Measurements from ENCODE around the gene MRAS. TPM values are rescaled to one million over a fixed set of nuclear protein-coding genes. Genes with fewer than 3 reads are reported as not detected.

Gene MRAS
- total RNA-seq, 2 donors from 2014 or later = 174 to 288 TPM

DNA sequence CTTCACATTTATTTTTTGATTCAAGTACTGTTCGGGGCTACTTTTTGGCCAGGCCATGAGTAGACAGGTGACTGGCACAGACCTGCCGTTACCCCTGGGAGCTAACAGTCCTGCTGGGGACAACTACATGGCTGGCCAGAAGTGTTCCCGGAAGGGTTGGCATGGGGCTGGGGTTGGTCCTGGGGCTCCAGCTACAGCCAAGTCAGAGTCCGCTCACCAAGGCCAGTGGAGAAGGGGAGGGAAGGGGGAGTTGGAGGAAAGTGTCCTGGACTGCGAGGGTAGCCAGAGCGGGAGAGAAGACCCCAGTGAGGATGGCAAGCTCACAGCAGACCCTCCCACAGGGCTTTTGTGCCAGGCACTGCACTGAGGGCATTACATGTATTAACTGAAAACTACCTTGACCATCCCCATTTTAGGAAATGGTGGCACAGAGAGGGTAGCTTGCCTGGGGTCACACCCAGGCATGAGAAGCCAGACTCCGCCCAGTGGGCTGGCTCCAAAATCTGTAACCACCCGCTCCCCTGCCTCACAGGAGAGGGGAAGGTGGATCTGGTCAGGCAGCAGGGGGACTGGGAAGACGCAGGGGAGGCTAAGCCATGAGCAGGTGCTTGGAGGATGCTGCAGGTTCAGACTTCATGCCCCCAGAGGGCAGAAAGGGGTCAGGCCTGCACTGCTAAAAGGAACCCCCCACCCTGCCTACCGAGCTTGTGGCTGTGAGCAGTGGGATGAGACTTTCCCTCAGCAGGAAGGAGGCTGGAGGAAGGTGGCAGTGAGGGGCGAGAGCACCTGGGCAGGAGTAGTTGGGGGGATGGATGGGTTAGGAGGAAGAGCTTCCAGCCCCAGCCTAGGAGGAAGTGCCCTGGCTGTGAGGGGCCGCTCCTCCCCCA is 47.7 kb downstream of the MRAS start:
- DNase-seq (ENCODE audit: low spot score) = no peak
- Histone ChIP-seq H3K4me1 (peaks cover 0 to 52% of the 10 kb centered on the region in 2 donors), H3K27ac (peak overlapping the region; percentile 55 to 72), H3K27me3 (no peaks in the 10 kb centered on the region), H3K36me3 (peaks cover 31% of the 10 kb centered on the region), H3K4me3 (no peak overlapping the region), H3K9me3 (no peaks in the 10 kb centered on the region)
- TF ChIP-seq CTCF (IDR thresholded peaks at IDR 0.05) = no peak

GRCh38 chr3:138396752-138397410 is 48.5 kb downstream of the MRAS start:
- no peaks in the 10 kb centered on the region for H3K9me3 ChIP-seq
- peak overlapping the region; percentile 55 to 72 for H3K27ac ChIP-seq
- H3K27me3 ChIP-seq = no peaks in the 10 kb centered on the region
- DNase-seq (ENCODE audit: low spot score) = no peak
- H3K4me1 ChIP-seq = peaks cover 0 to 46% of the 10 kb centered on the region in 2 donors
- no peak for TF ChIP-seq CTCF (IDR thresholded peaks at IDR 0.05)
- H3K36me3 ChIP-seq = peaks cover 39% of the 10 kb centered on the region
- H3K4me3 ChIP-seq = no peak overlapping the region

- H3K4me1 ChIP-seq = peaks cover 0 to 39% of the 10 kb centered on the region in 2 donors
- peak in 1 of 2 donors; percentile 38 for TF ChIP-seq CTCF (IDR thresholded peaks at IDR 0.05)
- peak overlapping the region in 1 of 2 donors; percentile 72 for H3K27ac ChIP-seq
These were observed 49.6 kb downstream of the MRAS start for GRCh38 chr3:138397983-138398382.

GRCh38 chr3:138398791-138399575 is 50.6 kb downstream of the MRAS start:
- Histone ChIP-seq H3K4me1 (peaks cover 0 to 39% of the 10 kb centered on the region in 2 donors), H3K4me3 (no peak overlapping the region), H3K27ac (peak overlapping the region; percentile 20 to 72), H3K36me3 (peaks cover 60% of the 10 kb centered on the region), H3K9me3 (no peaks in the 10 kb centered on the region), H3K27me3 (no peaks in the 10 kb centered on the region)
- TF ChIP-seq CTCF (IDR thresholded peaks at IDR 0.05) = no peak
- no peak for DNase-seq (ENCODE audit: low spot score)

More at GRCh38 chr3:138397983-138398382, 49.6 kb downstream of the MRAS start:
- Histone ChIP-seq H3K36me3 (peaks cover 50% of the 10 kb centered on the region), H3K9me3 (no peaks in the 10 kb centered on the region), H3K27me3 (no peaks in the 10 kb centered on the region), H3K4me3 (no peak overlapping the region)
- no peak for DNase-seq (ENCODE audit: low spot score)

DNA sequence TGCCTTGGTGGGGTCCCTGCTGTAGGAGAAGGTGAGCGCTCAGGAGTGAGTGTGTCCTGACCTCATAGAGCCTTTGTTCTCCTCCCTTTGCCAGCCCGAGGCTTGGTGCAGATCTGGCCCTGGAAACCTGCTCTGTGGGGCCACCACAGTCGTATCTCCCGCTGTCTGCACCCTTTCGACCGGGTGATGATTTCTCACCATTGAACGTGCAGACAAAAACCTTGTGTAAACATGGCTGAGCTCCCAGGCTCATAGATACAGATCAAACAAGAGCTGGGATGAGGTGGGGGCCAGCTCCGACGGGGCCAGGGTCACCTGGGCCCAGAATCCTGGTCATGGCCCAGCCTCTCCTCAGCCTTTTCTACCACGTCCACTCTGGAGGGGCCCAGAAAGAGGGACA is 51.4 kb downstream of the MRAS start:
- no peak for DNase-seq (ENCODE audit: low spot score)
- H3K4me1 ChIP-seq = peaks cover 0 to 38% of the 10 kb centered on the region in 2 donors
- H3K9me3 ChIP-seq = no peaks in the 10 kb centered on the region
- no peak overlapping the region for H3K4me3 ChIP-seq
- H3K36me3 ChIP-seq = peaks cover 68% of the 10 kb centered on the region
- no peaks in the 10 kb centered on the region for H3K27me3 ChIP-seq
- H3K27ac ChIP-seq = peak overlapping the region; percentile 20 to 72
- no peak for TF ChIP-seq CTCF (IDR thresholded peaks at IDR 0.05)
